Neural progenitor cell (in vitro differentiated cells): ENCODE results near the gene UAP1.

Experiments
- EZH2 ChIP-seq: fragments of 200-600 bp; sonication (generic); IDR thresholded peaks from 2 replicates; pipeline ENCODE4 v1.6.1; 2017; ENCODE audit warnings: antibody characterized with exemption, mild to moderate bottlenecking, moderate library complexity
- TF ChIP-seq, protein P1 (sequence below): fragments of 200-600 bp; sonication (generic); IDR thresholded peaks from 2 replicates; pipeline ENCODE4 v1.5.1; 2017; ENCODE audit warnings: antibody characterized with exemption, mild to moderate bottlenecking

DNA sequence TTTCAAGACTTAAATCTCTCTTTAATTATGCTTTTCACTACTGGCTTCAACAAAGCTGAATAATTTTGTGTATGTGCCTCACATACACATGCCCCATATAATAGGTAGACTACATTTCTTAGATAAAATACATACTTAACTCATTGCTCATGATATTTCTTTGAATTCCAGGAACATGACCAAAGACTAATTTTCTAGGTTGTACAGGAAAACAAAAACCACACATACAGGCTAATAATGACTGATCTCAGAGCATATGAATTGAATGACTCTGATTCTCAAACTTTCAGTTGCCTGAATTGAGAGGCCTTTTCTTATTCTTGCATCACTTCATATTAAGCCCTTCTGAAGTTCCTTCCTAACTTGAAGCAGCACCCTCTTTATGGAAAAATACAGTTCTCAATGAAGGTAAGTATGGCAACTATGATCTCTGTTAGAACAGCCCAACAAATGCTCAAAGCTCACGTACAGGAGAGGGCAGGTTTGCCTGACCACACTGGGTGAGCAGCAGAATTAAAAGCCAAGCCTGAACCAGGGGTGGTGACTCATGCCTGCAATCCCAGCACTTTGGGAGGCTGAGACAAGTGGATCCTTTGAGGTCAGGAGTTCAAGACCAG is 22.6 kb upstream of the UAP1 start:
- no peak for TF ChIP-seq EZH2
- TF ChIP-seq, protein P1, sequence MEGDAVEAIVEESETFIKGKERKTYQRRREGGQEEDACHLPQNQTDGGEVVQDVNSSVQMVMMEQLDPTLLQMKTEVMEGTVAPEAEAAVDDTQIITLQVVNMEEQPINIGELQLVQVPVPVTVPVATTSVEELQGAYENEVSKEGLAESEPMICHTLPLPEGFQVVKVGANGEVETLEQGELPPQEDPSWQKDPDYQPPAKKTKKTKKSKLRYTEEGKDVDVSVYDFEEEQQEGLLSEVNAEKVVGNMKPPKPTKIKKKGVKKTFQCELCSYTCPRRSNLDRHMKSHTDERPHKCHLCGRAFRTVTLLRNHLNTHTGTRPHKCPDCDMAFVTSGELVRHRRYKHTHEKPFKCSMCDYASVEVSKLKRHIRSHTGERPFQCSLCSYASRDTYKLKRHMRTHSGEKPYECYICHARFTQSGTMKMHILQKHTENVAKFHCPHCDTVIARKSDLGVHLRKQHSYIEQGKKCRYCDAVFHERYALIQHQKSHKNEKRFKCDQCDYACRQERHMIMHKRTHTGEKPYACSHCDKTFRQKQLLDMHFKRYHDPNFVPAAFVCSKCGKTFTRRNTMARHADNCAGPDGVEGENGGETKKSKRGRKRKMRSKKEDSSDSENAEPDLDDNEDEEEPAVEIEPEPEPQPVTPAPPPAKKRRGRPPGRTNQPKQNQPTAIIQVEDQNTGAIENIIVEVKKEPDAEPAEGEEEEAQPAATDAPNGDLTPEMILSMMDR: no peak
